Stomach (tissue), 4 donors: ENCODE results near the gene HINT3.

Experiments used
- CTCF ChIP-seq, 7 experiments: fragments of 450-650 bp in 4 of 7; fragments of 200-600 bp in 3 of 7; sonication (generic) in 3 of 7; IDR thresholded peaks; one replicate each; pipeline ENCODE4 v1.5.1; 2016 to 2019; ENCODE audit warnings: antibody characterized with exemption in 7 of 7, control low read depth in 2 of 7, mild to moderate bottlenecking in 1 of 7
- POLR2AphosphoS5 ChIP-seq, 3 donors: sonication (generic); formaldehyde crosslinking; IDR thresholded peaks; one replicate each; pipeline ENCODE4 v1.6.1; 2016; ENCODE audit warnings: antibody characterized with exemption in 3 of 3

GRCh38 chr6:125944896-125945295, 11.7 kb upstream of the HINT3 start:
- TF ChIP-seq POLR2AphosphoS5 (IDR thresholded peaks at IDR 0.05), result no peak
- no peak for TF ChIP-seq CTCF (IDR thresholded peaks at IDR 0.05)
